Measurements from ENCODE around the gene GALNT1.

GALNT1 gene

GRCh38 chr18:35623255-35623654 is 41.7 kb downstream of the GALNT1 start:
- Histone ChIP-seq H3K27ac (ENCODE audit: low read depth, low read length) (no peak overlapping the region), H3K9me3 (ENCODE audit: insufficient read depth, low read length) (no peaks in the 10 kb centered on the region), H3K79me2 (ENCODE audit: insufficient read depth, low read length) (no peaks in the 10 kb centered on the region), H3K36me3 (ENCODE audit: low read length) (no peaks in the 10 kb centered on the region), H4K20me1 (ENCODE audit: low read depth, low read length) (no peaks in the 10 kb centered on the region), H3F3A (ENCODE audit: insufficient read depth) (no peaks in the 10 kb centered on the region), H3K27me3 (ENCODE audit: low read length) (no peaks in the 10 kb centered on the region), H3K4me3 (ENCODE audit: insufficient read depth, low read length, poor library complexity, severe bottlenecking) (no peak overlapping the region), H3K9me2 (replicated peaks; ENCODE audit: insufficient read depth, low read length) (no peaks in the 10 kb centered on the region), H2AFZ (ENCODE audit: low read depth, low read length, severe bottlenecking) (no peak overlapping the region), H3K9ac (ENCODE audit: low read length) (no peak overlapping the region), H3K4me2 (ENCODE audit: low read depth, low read length, poor library complexity, severe bottlenecking) (no peak overlapping the region)
- TF ChIP-seq EZH2phosphoT487 (conservative IDR thresholded peaks at IDR 0.05; ENCODE audit: low read length) (no peak), CTCF (IDR thresholded peaks at IDR 0.05; ENCODE audit: insufficient read depth, low read length, poor library complexity, severe bottlenecking) (no peak)

GRCh38 chr18:35624146-35624545 is 42.6 kb downstream of the GALNT1 start:
- H2AFZ ChIP-seq (ENCODE audit: low read depth, low read length, severe bottlenecking): no peak overlapping the region

DNA sequence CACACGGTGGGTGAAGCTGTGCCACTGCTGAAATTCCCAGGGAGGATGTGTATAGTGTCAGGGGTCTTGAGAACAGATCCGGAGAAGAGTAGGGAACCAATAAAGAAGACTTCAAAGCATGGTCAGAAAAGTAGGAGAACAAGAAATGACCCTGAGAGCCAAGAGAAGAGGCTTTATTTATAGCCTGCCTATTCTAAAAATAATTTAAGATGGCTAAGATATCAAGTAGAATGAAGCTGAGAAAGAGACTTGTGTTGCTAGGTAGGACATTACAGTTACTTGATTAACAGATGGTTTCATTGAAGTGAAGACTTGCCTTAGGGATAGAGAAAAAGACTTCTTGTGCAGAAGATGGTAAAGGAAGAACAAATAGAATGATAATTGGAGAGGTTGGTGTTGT is 43.7 kb downstream of the GALNT1 start:
- Histone ChIP-seq H4K20me1 (ENCODE audit: low read depth, low read length) (no peaks in the 10 kb centered on the region), H2AFZ (ENCODE audit: low read depth, low read length, severe bottlenecking) (no peak overlapping the region), H3K9me3 (ENCODE audit: insufficient read depth, low read length) (no peaks in the 10 kb centered on the region), H3F3A (ENCODE audit: insufficient read depth) (no peaks in the 10 kb centered on the region), H3K36me3 (ENCODE audit: low read length) (no peaks in the 10 kb centered on the region), H3K9me2 (replicated peaks; ENCODE audit: insufficient read depth, low read length) (no peaks in the 10 kb centered on the region), H3K4me2 (ENCODE audit: low read depth, low read length, poor library complexity, severe bottlenecking) (no peak overlapping the region), H3K27me3 (ENCODE audit: low read length) (no peaks in the 10 kb centered on the region), H3K9ac (ENCODE audit: low read length) (no peak overlapping the region), H3K79me2 (ENCODE audit: insufficient read depth, low read length) (no peaks in the 10 kb centered on the region), H3K27ac (ENCODE audit: low read depth, low read length) (no peak overlapping the region), H3K4me3 (ENCODE audit: insufficient read depth, low read length, poor library complexity, severe bottlenecking) (no peak overlapping the region)
- no peak for TF ChIP-seq CTCF (IDR thresholded peaks at IDR 0.05; ENCODE audit: insufficient read depth, low read length, poor library complexity, severe bottlenecking)
- no peak for TF ChIP-seq EZH2phosphoT487 (conservative IDR thresholded peaks at IDR 0.05; ENCODE audit: low read length)

More at GRCh38 chr18:35624146-35624545, 42.6 kb downstream of the GALNT1 start:
- Histone ChIP-seq H3K4me3 (ENCODE audit: insufficient read depth, low read length, poor library complexity, severe bottlenecking) (no peak overlapping the region), H3K36me3 (ENCODE audit: low read length) (no peaks in the 10 kb centered on the region), H3K9ac (ENCODE audit: low read length) (no peak overlapping the region), H3K9me3 (ENCODE audit: insufficient read depth, low read length) (no peaks in the 10 kb centered on the region), H3K27me3 (ENCODE audit: low read length) (no peaks in the 10 kb centered on the region), H3K4me2 (ENCODE audit: low read depth, low read length, poor library complexity, severe bottlenecking) (no peak overlapping the region), H3K27ac (ENCODE audit: low read depth, low read length) (no peak overlapping the region), H3K9me2 (replicated peaks; ENCODE audit: insufficient read depth, low read length) (no peaks in the 10 kb centered on the region), H3F3A (ENCODE audit: insufficient read depth) (no peaks in the 10 kb centered on the region), H3K79me2 (ENCODE audit: insufficient read depth, low read length) (no peaks in the 10 kb centered on the region), H4K20me1 (ENCODE audit: low read depth, low read length) (no peaks in the 10 kb centered on the region)
- TF ChIP-seq EZH2phosphoT487 (conservative IDR thresholded peaks at IDR 0.05; ENCODE audit: low read length) (no peak), CTCF (IDR thresholded peaks at IDR 0.05; ENCODE audit: insufficient read depth, low read length, poor library complexity, severe bottlenecking) (no peak)

Data from SU-DHL-6 (cell line).